ENCODE measurements around the gene PPP2R5B. TPM values are rescaled to one million over a fixed set of nuclear protein-coding genes. Genes with fewer than 3 reads are reported as not detected.
A peak's percentile ranks its signal among the peaks of the same experiment; 100 is the strongest.

The PPP2R5B gene
- total and polyA plus RNA-seq, 9 of the 15 experiments (the other 6 are each of a cell fraction or from before 2014, with no cell fraction given), result 0.10 to 7.8 (median 3.3) TPM

DNA sequence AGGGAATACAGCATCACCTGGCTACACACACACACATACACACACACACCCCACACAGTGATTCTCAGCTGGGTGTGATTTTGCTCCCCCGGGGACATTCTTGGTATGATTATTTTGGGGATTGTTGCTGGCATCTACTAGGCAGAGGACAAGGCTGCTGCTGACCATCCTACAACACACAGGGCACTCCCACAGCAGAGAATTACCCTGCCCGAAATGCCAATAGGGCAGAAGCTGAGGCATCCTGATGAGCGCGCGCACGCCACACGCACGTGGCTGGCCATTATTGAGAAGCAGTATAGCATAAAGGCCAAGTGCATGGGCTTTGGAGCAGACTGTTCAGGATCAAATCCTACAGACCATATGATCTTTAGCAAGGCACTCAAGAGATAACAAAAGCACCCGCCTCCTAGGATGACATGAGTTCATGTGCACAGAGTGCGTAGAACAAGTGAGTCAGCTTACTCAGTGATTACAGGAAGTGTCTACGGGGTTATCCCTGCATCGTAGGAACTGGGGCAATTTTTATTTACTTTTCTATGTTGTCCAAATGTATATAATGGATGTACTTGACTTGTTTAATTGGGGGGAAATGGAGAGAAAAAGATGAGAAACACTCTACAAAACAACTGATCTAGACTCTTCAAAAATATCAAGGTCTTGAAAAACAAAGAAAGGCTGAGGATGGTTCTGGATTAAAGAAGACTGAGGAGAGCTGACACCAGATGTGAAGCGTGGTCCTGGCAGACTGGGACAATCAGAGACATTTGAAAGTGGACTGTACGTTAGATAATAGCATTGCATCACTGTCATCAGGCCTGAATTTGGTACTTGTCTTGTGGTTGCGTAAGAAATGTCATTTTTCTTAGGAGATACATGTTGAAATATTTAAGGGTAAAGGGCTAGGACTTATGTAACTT, 38.9 kb upstream of the PPP2R5B start (continued):
- TF ChIP-seq, protein P1, sequence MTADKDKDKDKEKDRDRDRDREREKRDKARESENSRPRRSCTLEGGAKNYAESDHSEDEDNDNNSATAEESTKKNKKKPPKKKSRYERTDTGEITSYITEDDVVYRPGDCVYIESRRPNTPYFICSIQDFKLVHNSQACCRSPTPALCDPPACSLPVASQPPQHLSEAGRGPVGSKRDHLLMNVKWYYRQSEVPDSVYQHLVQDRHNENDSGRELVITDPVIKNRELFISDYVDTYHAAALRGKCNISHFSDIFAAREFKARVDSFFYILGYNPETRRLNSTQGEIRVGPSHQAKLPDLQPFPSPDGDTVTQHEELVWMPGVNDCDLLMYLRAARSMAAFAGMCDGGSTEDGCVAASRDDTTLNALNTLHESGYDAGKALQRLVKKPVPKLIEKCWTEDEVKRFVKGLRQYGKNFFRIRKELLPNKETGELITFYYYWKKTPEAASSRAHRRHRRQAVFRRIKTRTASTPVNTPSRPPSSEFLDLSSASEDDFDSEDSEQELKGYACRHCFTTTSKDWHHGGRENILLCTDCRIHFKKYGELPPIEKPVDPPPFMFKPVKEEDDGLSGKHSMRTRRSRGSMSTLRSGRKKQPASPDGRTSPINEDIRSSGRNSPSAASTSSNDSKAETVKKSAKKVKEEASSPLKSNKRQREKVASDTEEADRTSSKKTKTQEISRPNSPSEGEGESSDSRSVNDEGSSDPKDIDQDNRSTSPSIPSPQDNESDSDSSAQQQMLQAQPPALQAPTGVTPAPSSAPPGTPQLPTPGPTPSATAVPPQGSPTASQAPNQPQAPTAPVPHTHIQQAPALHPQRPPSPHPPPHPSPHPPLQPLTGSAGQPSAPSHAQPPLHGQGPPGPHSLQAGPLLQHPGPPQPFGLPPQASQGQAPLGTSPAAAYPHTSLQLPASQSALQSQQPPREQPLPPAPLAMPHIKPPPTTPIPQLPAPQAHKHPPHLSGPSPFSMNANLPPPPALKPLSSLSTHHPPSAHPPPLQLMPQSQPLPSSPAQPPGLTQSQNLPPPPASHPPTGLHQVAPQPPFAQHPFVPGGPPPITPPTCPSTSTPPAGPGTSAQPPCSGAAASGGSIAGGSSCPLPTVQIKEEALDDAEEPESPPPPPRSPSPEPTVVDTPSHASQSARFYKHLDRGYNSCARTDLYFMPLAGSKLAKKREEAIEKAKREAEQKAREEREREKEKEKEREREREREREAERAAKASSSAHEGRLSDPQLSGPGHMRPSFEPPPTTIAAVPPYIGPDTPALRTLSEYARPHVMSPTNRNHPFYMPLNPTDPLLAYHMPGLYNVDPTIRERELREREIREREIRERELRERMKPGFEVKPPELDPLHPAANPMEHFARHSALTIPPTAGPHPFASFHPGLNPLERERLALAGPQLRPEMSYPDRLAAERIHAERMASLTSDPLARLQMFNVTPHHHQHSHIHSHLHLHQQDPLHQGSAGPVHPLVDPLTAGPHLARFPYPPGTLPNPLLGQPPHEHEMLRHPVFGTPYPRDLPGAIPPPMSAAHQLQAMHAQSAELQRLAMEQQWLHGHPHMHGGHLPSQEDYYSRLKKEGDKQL (CRISPR knock-in tag; IDR thresholded peaks at IDR 0.05; ENCODE audit: borderline replicate concordance), result no peak
- TF ChIP-seq DIDO1 (tag; IDR thresholded peaks at IDR 0.05; ENCODE audit: low read depth) (no peak), POLR2B (IDR thresholded peaks at IDR 0.05; ENCODE audit: low read depth, partially characterized antibody) (peak; percentile 59), HIVEP1 (CRISPR knock-in tag; IDR thresholded peaks at IDR 0.05) (no peak), NR2C2 (CRISPR knock-in tag; IDR thresholded peaks at IDR 0.05) (no peak), NR2C2 (tag; IDR thresholded peaks at IDR 0.05) (peak; percentile 84)
- TF ChIP-seq, protein P2, sequence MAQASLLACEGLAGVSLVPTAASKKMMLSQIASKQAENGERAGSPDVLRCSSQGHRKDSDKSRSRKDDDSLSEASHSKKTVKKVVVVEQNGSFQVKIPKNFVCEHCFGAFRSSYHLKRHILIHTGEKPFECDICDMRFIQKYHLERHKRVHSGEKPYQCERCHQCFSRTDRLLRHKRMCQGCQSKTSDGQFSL (CRISPR knock-in tag; IDR thresholded peaks at IDR 0.05), result no peak
- TF ChIP-seq, protein P2 (tag; IDR thresholded peaks at IDR 0.05), result 0 out of 4 replicates have a peak, but pooled peaks of 1 of the 2 experiments have one; percentile 20
- TF ChIP-seq, protein P3, sequence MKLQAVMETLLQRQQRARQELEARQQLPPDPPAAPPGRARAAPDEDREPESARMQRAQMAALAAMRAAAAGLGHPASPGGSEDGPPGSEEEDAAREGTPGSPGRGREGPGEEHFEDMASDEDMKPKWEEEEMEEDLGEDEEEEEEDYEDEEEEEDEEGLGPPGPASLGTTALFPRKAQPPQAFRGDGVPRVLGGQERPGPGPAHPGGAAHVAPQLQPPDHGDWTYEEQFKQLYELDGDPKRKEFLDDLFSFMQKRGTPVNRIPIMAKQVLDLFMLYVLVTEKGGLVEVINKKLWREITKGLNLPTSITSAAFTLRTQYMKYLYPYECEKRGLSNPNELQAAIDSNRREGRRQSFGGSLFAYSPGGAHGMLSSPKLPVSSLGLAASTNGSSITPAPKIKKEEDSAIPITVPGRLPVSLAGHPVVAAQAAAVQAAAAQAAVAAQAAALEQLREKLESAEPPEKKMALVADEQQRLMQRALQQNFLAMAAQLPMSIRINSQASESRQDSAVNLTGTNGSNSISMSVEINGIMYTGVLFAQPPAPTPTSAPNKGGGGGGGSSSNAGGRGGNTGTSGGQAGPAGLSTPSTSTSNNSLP (IDR thresholded peaks at IDR 0.05; ENCODE audit: borderline replicate concordance, low read depth, low read length), result peak; percentile 51; the same call in 1 of the 2 replicates
- TF ChIP-seq, protein P4, sequence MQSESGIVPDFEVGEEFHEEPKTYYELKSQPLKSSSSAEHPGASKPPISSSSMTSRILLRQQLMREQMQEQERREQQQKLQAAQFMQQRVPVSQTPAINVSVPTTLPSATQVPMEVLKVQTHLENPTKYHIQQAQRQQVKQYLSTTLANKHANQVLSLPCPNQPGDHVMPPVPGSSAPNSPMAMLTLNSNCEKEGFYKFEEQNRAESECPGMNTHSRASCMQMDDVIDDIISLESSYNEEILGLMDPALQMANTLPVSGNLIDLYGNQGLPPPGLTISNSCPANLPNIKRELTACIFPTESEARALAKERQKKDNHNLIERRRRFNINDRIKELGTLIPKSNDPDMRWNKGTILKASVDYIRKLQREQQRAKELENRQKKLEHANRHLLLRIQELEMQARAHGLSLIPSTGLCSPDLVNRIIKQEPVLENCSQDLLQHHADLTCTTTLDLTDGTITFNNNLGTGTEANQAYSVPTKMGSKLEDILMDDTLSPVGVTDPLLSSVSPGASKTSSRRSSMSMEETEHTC (IDR thresholded peaks at IDR 0.05), result peak; percentile 90
- TF ChIP-seq, protein P5, sequence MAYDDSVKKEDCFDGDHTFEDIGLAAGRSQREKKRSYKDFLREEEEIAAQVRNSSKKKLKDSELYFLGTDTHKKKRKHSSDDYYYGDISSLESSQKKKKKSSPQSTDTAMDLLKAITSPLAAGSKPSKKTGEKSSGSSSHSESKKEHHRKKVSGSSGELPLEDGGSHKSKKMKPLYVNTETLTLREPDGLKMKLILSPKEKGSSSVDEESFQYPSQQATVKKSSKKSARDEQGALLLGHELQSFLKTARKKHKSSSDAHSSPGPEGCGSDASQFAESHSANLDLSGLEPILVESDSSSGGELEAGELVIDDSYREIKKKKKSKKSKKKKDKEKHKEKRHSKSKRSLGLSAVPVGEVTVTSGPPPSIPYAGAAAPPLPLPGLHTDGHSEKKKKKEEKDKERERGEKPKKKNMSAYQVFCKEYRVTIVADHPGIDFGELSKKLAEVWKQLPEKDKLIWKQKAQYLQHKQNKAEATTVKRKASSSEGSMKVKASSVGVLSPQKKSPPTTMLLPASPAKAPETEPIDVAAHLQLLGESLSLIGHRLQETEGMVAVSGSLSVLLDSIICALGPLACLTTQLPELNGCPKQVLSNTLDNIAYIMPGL (CRISPR knock-in tag; IDR thresholded peaks at IDR 0.05), result peak; percentile 66; the same call in 1 of the 2 replicates
